GM12801 (cell line): Measurements from ENCODE around the gene SLC25A22.

Source experiments
- CTCF ChIP-seq: IDR thresholded peaks from one replicate; pipeline ENCODE4 v1.5.1; 2011; ENCODE audit warnings: control low read depth; ENCODE audit not compliant: insufficient read length; ENCODE audit errors: extremely low read depth

Gene SLC25A22

GRCh38 chr11:843086-843734 lies 45.1 kb upstream of the SLC25A22 start:
- no peak for TF ChIP-seq CTCF

GRCh38 chr11:842370-843002 lies 44.4 kb upstream of the SLC25A22 start, which contains the start of the genes POLR2L and TSPAN4:
Gene POLR2L (minus strand): TSS chr11:842529. CDS start chr11:842508, 21 bp downstream.
Gene TSPAN4 (plus strand): TSS chr11:842852. CDS start chr11:850305, 7,453 bp downstream.
- no peak for TF ChIP-seq CTCF

- TF ChIP-seq CTCF: no peak
These were observed 43.9 kb upstream of the SLC25A22 start for GRCh38 chr11:841981-842369.

- no peak for TF ChIP-seq CTCF
These were observed 42.0 kb upstream of the SLC25A22 start for GRCh38 chr11:839875-840617.

- no peak for TF ChIP-seq CTCF
These were observed 41.2 kb upstream of the SLC25A22 start for GRCh38 chr11:839280-839623.

GRCh38 chr11:838441-839279 lies 40.6 kb upstream of the SLC25A22 start:
- no peak for TF ChIP-seq CTCF

GRCh38 chr11:837990-838307 lies 39.9 kb upstream of the SLC25A22 start:
- TF ChIP-seq CTCF: no peak
